GM12891 (cell line): ENCODE results near the gene KIAA1549.

Source experiments
- POLR2A ChIP-seq: IDR thresholded peaks from 2 replicates; pipeline ENCODE4 v1.6.1; 2011; ENCODE audit warnings: low read depth, low read length, control low read depth
- TAF1 ChIP-seq: IDR thresholded peaks from 2 replicates; pipeline ENCODE4 v1.6.1; 2011; ENCODE audit warnings: low read depth, low read length, control low read depth

- TF ChIP-seq POLR2A (no peak), TAF1 (no peak)
Measured at GRCh38 chr7:138864667-138865066, 116.5 kb downstream of the KIAA1549 start.
